ENCODE data around the gene POLK. TPM values are rescaled to one million over a fixed set of nuclear protein-coding genes. Genes with fewer than 3 reads are reported as not detected.

The POLK gene
- total and polyA plus RNA-seq, 2 donors (not counting 3 experiments of a cell fraction or from before 2014, with no cell fraction given): 5.1 to 27.3 TPM

DNA sequence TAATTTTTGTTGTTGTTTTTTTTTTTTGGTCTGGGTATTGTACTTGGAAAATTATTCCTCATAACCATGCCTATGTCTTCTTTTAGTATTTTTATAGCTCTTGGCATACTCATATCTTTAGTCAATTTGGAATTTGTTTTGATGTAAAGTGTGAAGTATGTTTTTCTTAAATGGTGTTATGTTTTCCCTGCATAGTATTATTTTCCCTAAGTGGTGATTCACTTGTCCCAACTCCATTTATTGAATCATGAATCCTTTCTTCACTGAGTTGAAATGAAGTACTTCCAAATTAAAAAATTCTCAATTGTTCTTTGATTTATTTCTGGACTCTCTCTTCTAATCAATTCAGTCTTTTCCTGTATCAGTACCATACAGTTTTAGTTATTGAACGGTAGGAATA, 46.5 kb downstream of the POLK start:
- intact Hi-C loops (cut with micrococcal nuclease): loop anchor here (2.0 kb wide), 1 partner anchor 221 kb away; the partner anchor contains the start of gene HMGCR
- Histone ChIP-seq H3K36me3 (ENCODE audit: control insufficient read depth in 2 of 2, extremely low read depth in 1 of 2, insufficient read depth in 2 of 2, low read length in 2 of 2) (peaks cover 0 to under 1% of the 10 kb centered on the region in 2 experiments), H3K4me3 (replicated peaks in 1 of 3; ENCODE audit: insufficient read depth in 1 of 3, low read depth in 1 of 3, low read length in 3 of 3) (peak overlapping the region in 1 of 3 experiments; percentile 64), H3K9me1 (replicated peaks; ENCODE audit: control insufficient read depth, extremely low read depth, insufficient read depth, low read length) (no peaks in the 10 kb centered on the region), H3K27me3 (ENCODE audit: control insufficient read depth in 2 of 2, insufficient read depth in 2 of 2, low read length in 2 of 2) (no peaks in the 10 kb centered on the region), H2AFZ (ENCODE audit: low read depth, low read length) (no peak overlapping the region), H3K27ac (ENCODE audit: insufficient read depth, low read depth, low read length) (peak overlapping the region; percentile 91), H3K9me3 (replicated peaks; ENCODE audit: control insufficient read depth, insufficient read depth, low read length) (no peaks in the 10 kb centered on the region), H3K9ac (replicated peaks; ENCODE audit: extremely low read depth, insufficient read depth, low read length) (peak overlapping the region; percentile 67), H3K4me1 (ENCODE audit: control insufficient read depth, extremely low read depth, insufficient read depth, low read length) (peaks cover 28% of the 10 kb centered on the region), H3K79me2 (ENCODE audit: control insufficient read depth, insufficient read depth, low read length) (peaks cover 23% of the 10 kb centered on the region), H3K4me2 (ENCODE audit: insufficient read depth, low read length) (peak overlapping the region; percentile 93), H4K20me1 (replicated peaks; ENCODE audit: control insufficient read depth, extremely low read depth, insufficient read depth, low read length) (no peaks in the 10 kb centered on the region)
- ChIA-PET CTCF (interaction anchor here (1.0 to 1.4 kb wide), 7 partner anchors 9 to 123 kb away, joined by 3 to 13 read pairs (median 5); no protein-coding TSS in a partner anchor), POLR2A (interaction anchor here (0.7 to 1.2 kb wide), 2 partner anchors 9 kb away, joined by 3 to 4 read pairs; no protein-coding TSS in a partner anchor)
- BruUV-seq (replicated peaks): no TSS peak
- DNase-seq (ENCODE audit: low read depth, low spot score): peak; percentile 92
- dilution Hi-C loops (cut with MboI; ENCODE audit: extremely low pct_ligation_motif_present, low sequenced_read_pairs): no loop called here
- TF ChIP-seq GATA2 (IDR thresholded peaks at IDR 0.05; ENCODE audit: insufficient read depth, insufficient read length, low read depth, low read length): no peak
- peak; percentile 28 for TF ChIP-seq FOS (IDR thresholded peaks at IDR 0.05; ENCODE audit: borderline replicate concordance, insufficient read depth, low read length)
- no peak for TF ChIP-seq POLR2A (IDR thresholded peaks at IDR 0.05; ENCODE audit: low read depth, low read length)
- TF ChIP-seq, protein P1, sequence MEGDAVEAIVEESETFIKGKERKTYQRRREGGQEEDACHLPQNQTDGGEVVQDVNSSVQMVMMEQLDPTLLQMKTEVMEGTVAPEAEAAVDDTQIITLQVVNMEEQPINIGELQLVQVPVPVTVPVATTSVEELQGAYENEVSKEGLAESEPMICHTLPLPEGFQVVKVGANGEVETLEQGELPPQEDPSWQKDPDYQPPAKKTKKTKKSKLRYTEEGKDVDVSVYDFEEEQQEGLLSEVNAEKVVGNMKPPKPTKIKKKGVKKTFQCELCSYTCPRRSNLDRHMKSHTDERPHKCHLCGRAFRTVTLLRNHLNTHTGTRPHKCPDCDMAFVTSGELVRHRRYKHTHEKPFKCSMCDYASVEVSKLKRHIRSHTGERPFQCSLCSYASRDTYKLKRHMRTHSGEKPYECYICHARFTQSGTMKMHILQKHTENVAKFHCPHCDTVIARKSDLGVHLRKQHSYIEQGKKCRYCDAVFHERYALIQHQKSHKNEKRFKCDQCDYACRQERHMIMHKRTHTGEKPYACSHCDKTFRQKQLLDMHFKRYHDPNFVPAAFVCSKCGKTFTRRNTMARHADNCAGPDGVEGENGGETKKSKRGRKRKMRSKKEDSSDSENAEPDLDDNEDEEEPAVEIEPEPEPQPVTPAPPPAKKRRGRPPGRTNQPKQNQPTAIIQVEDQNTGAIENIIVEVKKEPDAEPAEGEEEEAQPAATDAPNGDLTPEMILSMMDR (IDR thresholded peaks at IDR 0.05; ENCODE audit: extremely low read depth in 1 of 2, insufficient read depth in 1 of 2, low read depth in 1 of 2, low read length in 2 of 2): no peak
- no peak for TF ChIP-seq POLR2AphosphoS5 (IDR thresholded peaks at IDR 0.05; ENCODE audit: insufficient read depth, low read depth, low read length)
- no peak for FAIRE-seq

Measured in endothelial cell of umbilical vein (primary cell).